ENCODE measurements around the gene NHERF1. TPM values are rescaled to one million over a fixed set of nuclear protein-coding genes. Genes with fewer than 3 reads are reported as not detected.

The NHERF1 gene
- total RNA-seq, 1 experiment from 2014 or later = 83.6 TPM

DNA sequence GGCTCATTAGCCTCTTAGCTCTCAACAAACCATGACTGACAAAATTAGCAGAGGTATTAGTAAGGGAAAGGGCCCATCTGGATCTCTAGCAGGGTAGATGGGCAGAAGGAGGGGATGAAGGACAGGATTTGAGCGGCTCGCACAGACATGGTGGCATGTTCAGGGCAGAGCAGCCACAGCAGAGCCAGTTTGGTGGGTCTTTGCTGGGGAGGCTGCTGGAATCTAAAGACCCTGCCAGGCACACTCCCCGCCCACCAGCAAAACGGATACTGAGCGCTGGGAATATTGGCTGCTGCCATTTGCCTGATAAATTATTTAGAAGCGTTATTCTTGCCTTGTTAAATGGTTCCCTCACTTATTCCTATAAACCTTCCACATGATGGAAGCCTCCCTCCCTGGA, 48.4 kb downstream of the NHERF1 start:
- no peak overlapping the region for H3K4me2 ChIP-seq
- CTCF ChIA-PET = no interaction called here
- H3K9me2 ChIP-seq (ENCODE audit: insufficient read depth) = no peaks in the 10 kb centered on the region
- no peaks in the 10 kb centered on the region for H3K79me2 ChIP-seq (ENCODE audit: low read depth)
- no peaks in the 10 kb centered on the region for H3K9me3 ChIP-seq (ENCODE audit: insufficient read depth, low read depth)
- no peaks in the 10 kb centered on the region for H4K20me1 ChIP-seq (ENCODE audit: insufficient read depth)
- no TSS peak for BruUV-seq (replicated peaks)
- H3K27ac ChIP-seq = no peak overlapping the region
- TF ChIP-seq CTCF (conservative IDR thresholded peaks at IDR 0.05) (no peak), EZH2 (IDR thresholded peaks at IDR 0.05; ENCODE audit: low read depth) (no peak)
- H3F3A ChIP-seq (ENCODE audit: insufficient read depth, low read depth) = no peaks in the 10 kb centered on the region
- no peaks in the 10 kb centered on the region for H3K36me3 ChIP-seq (ENCODE audit: low read depth)
- no peaks in the 10 kb centered on the region for H3K27me3 ChIP-seq (ENCODE audit: insufficient read depth, low read depth)
- H3K4me3 ChIP-seq = no peak overlapping the region
- no peak overlapping the region for H2AFZ ChIP-seq
- POLR2A ChIA-PET (ENCODE audit: unreplicated experiment) = interaction anchor here (0.5 kb wide), 1 partner anchor 9 kb away, joined by 3 read pairs; no protein-coding TSS in a partner anchor
- no peak for DNase-seq
- intact Hi-C loops (cut with micrococcal nuclease; ENCODE audit: unreplicated experiment) = no loop called here
- H3K4me1 ChIP-seq (replicated peaks; ENCODE audit: insufficient read depth) = no peaks in the 10 kb centered on the region

- H3K36me3 ChIP-seq (ENCODE audit: low read depth) = no peaks in the 10 kb centered on the region
- H3K79me2 ChIP-seq (ENCODE audit: low read depth) = no peaks in the 10 kb centered on the region
- CTCF ChIA-PET = no interaction called here
- no peak overlapping the region for H2AFZ ChIP-seq
- H3K27ac ChIP-seq = no peak overlapping the region
- H3K27me3 ChIP-seq (ENCODE audit: insufficient read depth, low read depth) = no peaks in the 10 kb centered on the region
- no peaks in the 10 kb centered on the region for H3K9me3 ChIP-seq (ENCODE audit: insufficient read depth, low read depth)
- TF ChIP-seq EZH2 (IDR thresholded peaks at IDR 0.05; ENCODE audit: low read depth) (no peak), CTCF (conservative IDR thresholded peaks at IDR 0.05) (no peak)
- DNase-seq = no peak
- no peak overlapping the region for H3K4me3 ChIP-seq
- H3K4me1 ChIP-seq (replicated peaks; ENCODE audit: insufficient read depth) = no peaks in the 10 kb centered on the region
- H3F3A ChIP-seq (ENCODE audit: insufficient read depth, low read depth) = no peaks in the 10 kb centered on the region
- POLR2A ChIA-PET (ENCODE audit: unreplicated experiment) = no interaction called here
- BruUV-seq (replicated peaks) = no TSS peak
- intact Hi-C loops (cut with micrococcal nuclease; ENCODE audit: unreplicated experiment) = no loop called here
- no peak overlapping the region for H3K4me2 ChIP-seq
- H4K20me1 ChIP-seq (ENCODE audit: insufficient read depth) = no peaks in the 10 kb centered on the region
- no peaks in the 10 kb centered on the region for H3K9me2 ChIP-seq (ENCODE audit: insufficient read depth)
Measured at GRCh38 chr17:74797824-74798223, 49.4 kb downstream of the NHERF1 start.

GRCh38 chr17:74798239-74798707, 49.8 kb downstream of the NHERF1 start:
- no peaks in the 10 kb centered on the region for H4K20me1 ChIP-seq (ENCODE audit: insufficient read depth)
- DNase-seq = no peak
- H3K9me2 ChIP-seq (ENCODE audit: insufficient read depth) = no peaks in the 10 kb centered on the region
- no peaks in the 10 kb centered on the region for H3K4me1 ChIP-seq (replicated peaks; ENCODE audit: insufficient read depth)
- intact Hi-C loops (cut with micrococcal nuclease; ENCODE audit: unreplicated experiment) = no loop called here
- H3K36me3 ChIP-seq (ENCODE audit: low read depth) = no peaks in the 10 kb centered on the region
- H3K27me3 ChIP-seq (ENCODE audit: insufficient read depth, low read depth) = no peaks in the 10 kb centered on the region
- CTCF ChIA-PET = no interaction called here
- no peak overlapping the region for H2AFZ ChIP-seq
- POLR2A ChIA-PET (ENCODE audit: unreplicated experiment) = no interaction called here
- H3K79me2 ChIP-seq (ENCODE audit: low read depth) = no peaks in the 10 kb centered on the region
- no peaks in the 10 kb centered on the region for H3K9me3 ChIP-seq (ENCODE audit: insufficient read depth, low read depth)
- no peak overlapping the region for H3K27ac ChIP-seq
- BruUV-seq (replicated peaks) = no TSS peak
- H3F3A ChIP-seq (ENCODE audit: insufficient read depth, low read depth) = no peaks in the 10 kb centered on the region
- TF ChIP-seq EZH2 (IDR thresholded peaks at IDR 0.05; ENCODE audit: low read depth) (no peak), CTCF (conservative IDR thresholded peaks at IDR 0.05) (no peak)
- no peak overlapping the region for H3K4me3 ChIP-seq
- no peak overlapping the region for H3K4me2 ChIP-seq
